H1 (cell line): Measurements from ENCODE around the gene TRAPPC8. TPM values are rescaled to one million over a fixed set of nuclear protein-coding genes. Genes with fewer than 3 reads are reported as not detected.

Source experiments
- BACH1 ChIP-seq: IDR thresholded peaks from 2 replicates; pipeline ENCODE4 v1.6.1; 2012; ENCODE audit warnings: low read length, improper control_type of control experiment
- FOSL1 ChIP-seq: IDR thresholded peaks from 2 replicates; pipeline ENCODE4 v1.6.1; 2011; ENCODE audit warnings: mild to moderate bottlenecking, low read depth, low read length, moderate library complexity; ENCODE audit not compliant: insufficient read depth
- NANOG ChIP-seq: IDR thresholded peaks from 2 replicates; pipeline ENCODE4 v1.6.1; 2011; ENCODE audit warnings: low read length, low read depth, mild to moderate bottlenecking, inconsistent platforms; ENCODE audit not compliant: insufficient read depth, poor library complexity, severe bottlenecking
- polyA plus RNA-seq, 7 experiments: library from polyadenylated mRNA; depleted of rRNA in 3 of 7; stranded (reverse) in 5 of 7; unstranded in 2 of 7; fragments of >200 nt in 5 of 7; fragments of 200-250 nt in 2 of 7; gene quantifications; 1 replicate in 5 of 7; 2 replicates in 1 of 7; 4 replicates in 1 of 7; pipeline versions ENCODE4 v1.2.1 to v1.2.3, GENCODE V29; 2011 to 2013; ENCODE audit warnings: missing spikeins in 2 of 7, mixed read lengths in 2 of 7
- total RNA-seq: library from RNA; stranded (reverse); fragmentation: NEBNext Ultra II Directional; extraction: Animal tissue kit (Norgen Biotek cat#: 25700); gene quantifications from 2 replicates; pipeline ENCODE4 v1.2.1, GENCODE V29; 2021

Gene TRAPPC8
- total and polyA plus RNA-seq, 2 of the 8 experiments (the other 6 are each of a cell fraction or from before 2014, with no cell fraction given), result 43.6 to 56.5 TPM

- TF ChIP-seq BACH1, result no peak
- TF ChIP-seq FOSL1, result no peak
- no peak for TF ChIP-seq NANOG
Measured at GRCh38 chr18:31978616-31979015, 35.7 kb upstream of the TRAPPC8 start (continued).
